Activated T-helper 1 cell treated with anti-CD3 and anti-CD28 coated beads, Interleukin-2, amount 50 U/mL, for 16 hours (primary cell): ENCODE data around the gene AP3D1.
"Not testable (repeated sequence)": the region's sequence is repeated elsewhere in the genome, so short reads cannot be mapped to it uniquely, and the experiment has no call there.

Experiments
- DNase-seq, 2 donors: peaks; one replicate each; pipeline ENCODE4 v3.0.0-alpha.2; 2020; ENCODE audit warnings: low read depth in 1 of 2, low spot score in 1 of 2

The AP3D1 gene

DNA sequence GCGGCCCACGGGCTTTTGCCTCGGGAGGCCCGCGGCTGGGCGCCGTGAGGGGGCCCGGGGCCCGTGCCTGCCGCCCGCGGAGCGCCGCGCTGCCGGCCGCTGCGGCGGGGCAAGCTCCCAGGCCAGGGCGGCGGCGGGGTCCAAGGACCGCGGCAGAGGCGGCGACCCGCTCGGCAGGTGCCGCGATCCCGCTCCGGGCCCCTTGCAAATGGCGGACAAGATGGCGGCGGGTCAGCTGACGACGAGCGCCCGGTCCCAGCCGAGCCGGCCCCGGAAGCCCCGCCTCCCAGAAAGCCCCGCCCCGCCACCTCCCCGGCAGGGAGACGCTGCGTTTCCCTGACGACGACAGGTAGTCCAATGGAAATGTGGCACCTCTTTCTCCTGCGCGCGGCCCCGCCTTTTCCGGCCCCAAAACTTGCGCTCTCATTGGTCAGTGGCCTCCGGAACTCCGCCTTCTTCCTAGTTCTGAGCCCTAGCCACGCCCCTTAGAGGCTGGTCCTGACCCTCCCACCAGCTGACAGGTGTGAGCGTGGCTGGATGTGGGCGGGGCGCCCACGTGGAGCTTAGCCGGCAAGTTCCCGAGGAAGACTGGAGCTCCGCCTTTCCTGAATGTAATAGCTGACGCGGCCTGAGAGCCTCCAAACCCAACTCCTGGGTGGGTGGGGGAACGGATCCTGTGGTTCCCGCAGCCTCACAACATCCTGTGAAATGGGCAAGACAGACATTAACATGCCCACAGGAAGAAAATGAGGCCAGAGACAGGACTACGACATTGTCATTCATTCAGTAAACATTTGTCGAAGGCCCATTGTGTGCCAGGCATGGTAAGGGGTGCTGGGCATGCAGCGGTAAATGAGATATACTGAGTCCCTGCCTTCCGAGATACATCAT lies at the start of gene AP3D1:
AP3D1 (minus strand) TSS at position 228 of the 891 bp plus-strand sequence. CDS start 232 bp downstream, outside the sequence.
- DNase-seq, result peak; percentile 100

GRCh38 chr19:2200624-2201294 lies 49.4 kb upstream of the AP3D1 start:
- not testable (repeated sequence) for DNase-seq

DNA sequence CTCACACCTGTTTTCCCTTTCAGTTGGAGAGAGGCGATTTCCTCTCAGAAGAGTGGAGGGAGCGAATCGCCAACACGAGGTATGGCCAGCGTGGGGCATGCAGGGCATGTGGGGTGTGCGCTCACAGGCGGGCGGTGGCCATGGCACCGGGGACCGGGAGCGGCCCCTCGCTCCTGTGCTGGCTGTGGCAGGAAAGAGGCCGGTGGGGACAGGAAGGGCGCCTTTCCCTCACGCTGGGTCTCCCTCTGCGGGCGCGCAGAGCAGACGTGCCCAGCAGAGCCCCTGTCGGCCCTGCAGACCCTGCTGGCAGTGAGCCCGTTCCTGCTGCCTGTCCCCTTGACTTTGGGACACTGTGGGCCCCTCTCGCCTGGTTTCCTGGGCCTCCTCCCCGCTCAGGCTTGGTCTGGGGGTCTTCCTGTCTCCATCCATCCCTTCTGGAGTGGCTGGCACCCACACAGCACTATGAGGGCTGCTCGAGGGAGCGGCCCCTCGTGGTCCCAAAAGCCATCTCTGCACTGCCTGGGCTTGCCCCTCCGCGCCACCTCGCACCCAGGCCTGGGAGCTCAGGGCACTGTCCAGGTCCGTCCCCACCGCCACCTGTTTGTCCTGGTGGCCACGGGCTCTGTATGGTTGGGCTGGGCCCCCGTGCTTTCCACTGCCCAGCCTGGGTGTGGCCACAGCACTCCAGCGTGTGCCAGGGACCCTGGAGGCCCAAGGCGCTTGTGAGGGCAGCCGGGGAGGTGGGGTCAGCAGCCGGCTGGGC lies 48.7 kb upstream of the AP3D1 start:
- no peak for DNase-seq

DNA sequence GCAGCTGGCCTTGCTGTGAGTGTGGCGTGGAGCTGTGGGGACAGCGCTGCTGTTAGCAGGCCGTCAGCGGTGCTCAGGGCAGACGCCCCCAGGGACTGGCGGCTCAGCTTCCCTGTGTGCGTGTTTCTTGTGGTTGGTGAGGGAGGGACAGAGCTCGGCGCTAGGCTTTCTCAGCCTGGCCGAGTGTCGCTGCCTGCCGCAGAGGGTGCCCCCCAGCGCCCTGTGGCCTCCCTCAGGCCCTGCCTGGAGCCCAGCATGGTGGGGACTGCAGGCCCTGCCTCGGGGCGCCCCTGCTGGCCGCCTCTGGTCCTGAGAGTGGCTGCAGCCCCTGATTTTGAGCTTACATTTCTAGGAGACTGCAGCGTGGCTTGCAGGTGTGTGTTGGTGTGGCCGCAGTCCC lies 47.8 kb upstream of the AP3D1 start:
- no peak for DNase-seq

GRCh38 chr19:2198317-2198716 lies 47.0 kb upstream of the AP3D1 start:
- no peak for DNase-seq

DNA sequence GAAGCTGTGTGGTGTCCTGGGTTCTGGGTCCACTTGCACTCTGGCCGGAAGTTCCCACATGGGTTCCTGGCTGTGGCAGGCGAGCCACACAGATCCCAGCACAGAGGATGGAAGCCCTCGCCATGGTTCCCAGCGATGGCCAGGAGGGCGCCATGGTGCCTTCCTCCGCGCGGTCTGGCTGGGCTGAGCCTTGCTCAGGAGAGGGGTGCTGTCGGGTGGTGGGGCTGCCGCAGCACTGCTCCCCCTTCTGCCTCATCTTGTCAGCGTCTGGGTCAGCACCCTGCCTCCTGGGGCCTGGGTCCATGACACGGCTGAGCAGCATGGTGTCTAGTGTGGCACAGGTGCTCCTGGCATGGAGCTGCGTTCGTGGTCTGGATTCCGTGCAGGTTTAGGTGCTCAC lies 45.9 kb upstream of the AP3D1 start:
- DNase-seq, result no peak

DNA sequence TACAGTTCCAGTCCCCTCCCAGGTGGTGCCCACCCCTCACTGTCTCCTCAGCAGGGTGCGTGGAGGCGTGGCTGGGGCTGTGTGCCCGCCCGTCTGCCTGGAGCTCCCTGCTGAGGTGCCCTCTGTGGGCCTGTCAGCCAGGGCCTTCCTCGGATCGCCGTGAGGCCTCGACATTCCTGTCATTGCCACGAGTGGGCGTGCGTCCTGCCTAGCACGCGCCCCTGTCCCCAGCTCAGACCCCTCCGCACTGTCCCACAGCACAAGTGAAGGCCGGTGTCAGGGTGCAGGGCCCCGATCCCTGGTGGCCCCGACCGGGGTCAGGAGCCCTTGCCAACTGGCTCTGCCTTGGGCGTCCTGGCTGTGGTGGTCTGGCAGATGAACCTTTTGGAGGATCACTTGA lies 44.5 kb upstream of the AP3D1 start:
- DNase-seq, result no peak

- DNase-seq, result no peak
These were observed 44.0 kb upstream of the AP3D1 start for GRCh38 chr19:2195361-2195760.

GRCh38 chr19:2194513-2195078 lies 43.2 kb upstream of the AP3D1 start:
- no peak for DNase-seq

GRCh38 chr19:2193807-2194206 lies 42.4 kb upstream of the AP3D1 start:
- no peak for DNase-seq

- no peak for DNase-seq
These were observed 41.5 kb upstream of the AP3D1 start for GRCh38 chr19:2192862-2193261.

DNA sequence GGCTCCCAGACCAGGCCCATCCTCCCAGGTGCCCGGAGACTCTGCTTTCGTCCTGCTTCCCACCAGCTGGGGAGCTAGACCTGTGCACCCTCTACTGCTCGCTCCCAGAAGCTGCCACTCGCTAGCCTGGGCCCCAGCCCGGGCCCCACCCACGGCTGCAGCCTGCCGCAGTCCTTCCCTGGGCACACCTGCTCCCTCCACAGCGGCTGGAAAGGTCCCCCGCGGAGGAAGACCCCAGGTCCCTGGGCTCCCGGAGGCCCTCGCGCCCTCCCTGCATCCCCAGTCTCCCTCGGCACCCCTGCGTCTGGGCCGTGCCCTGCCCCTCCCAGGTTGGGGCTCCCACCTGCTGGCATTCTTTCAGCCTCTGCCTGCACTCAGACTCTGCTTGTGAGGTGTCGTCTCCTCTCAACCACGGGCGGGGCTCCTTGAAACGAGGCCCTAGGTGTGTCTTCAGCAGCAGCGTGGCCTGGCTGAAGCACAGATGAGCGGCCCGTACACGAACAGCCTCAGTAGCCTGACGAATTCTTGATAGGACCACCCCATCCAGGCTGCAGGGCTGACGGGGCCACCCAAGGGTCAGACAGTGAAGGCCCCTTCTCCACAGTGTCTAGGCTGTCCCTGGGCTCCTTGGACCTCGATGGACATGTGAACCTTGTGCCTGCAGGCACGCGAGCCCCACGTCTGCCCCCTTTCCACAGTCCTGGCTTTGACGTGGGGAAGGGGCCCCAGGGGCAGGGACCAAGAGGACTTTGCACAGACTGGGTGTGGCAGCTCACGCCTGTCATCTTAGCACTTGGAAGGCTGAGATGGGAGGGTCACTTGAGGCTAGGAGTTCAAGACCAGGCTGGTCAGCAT lies 40.3 kb upstream of the AP3D1 start:
- no peak for DNase-seq

DNA sequence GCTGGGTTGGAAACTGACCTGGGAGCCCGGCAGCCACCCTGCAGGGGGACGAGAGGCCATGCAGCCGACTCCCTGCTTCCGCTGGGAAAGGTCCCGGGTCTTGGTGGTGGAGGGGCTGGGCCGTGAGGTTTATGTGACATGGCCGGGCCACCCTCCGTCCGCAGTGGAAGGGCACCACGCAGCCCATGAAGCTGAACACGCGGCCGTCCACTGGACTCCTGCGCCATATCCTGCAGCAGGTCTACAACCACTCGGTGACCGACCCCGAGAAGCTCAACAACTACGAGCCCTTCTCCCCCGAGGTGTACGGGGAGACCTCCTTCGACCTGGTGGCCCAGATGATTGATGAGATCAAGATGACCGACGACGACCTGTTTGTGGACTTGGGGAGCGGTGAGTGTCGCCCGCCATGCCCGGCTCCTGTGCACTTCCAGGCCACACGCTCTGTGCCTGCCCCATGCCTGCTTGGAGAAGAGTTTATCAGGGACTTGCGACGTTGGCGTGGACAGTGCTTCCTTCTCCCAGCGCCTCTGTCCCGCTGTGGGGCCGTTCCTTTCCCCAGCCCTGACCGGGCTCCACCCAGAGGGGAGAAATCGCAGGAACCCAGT lies 39.6 kb upstream of the AP3D1 start:
- no peak for DNase-seq

- DNase-seq, result no peak
These were observed 38.5 kb upstream of the AP3D1 start for GRCh38 chr19:2189880-2190279.

DNA sequence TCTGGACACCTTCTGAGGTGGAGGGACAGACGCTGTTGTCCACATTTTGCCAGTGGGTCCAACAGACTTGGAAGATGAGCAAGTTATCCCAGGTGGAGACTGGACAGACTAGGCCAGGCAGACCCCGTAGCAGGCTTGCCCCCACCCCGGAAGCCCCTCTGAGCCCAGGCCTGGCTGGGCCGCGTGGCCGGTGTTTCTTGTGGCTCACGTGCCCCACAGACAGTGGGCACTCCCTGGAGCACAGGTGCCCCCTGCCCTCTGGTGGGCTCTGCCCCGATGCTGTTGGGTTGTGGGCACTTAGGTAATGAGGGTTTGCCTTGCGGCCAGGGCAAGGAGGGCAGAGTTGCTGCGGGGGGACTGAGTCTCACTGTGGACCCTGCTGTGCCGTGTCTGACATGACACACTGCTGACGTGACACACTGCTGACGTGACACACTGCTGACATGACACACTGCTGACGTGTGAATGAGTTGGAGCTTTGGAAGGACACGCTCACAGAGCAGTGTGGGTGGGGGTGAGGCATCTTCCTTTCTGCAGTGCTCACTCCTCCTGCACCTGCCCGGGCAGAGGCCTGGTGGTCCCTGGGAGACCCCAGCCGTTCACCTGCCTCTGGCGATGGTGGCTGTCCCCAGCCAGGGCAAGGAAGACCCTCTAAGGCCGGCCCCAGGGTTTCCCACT lies 37.5 kb upstream of the AP3D1 start:
- no peak for DNase-seq

DNA sequence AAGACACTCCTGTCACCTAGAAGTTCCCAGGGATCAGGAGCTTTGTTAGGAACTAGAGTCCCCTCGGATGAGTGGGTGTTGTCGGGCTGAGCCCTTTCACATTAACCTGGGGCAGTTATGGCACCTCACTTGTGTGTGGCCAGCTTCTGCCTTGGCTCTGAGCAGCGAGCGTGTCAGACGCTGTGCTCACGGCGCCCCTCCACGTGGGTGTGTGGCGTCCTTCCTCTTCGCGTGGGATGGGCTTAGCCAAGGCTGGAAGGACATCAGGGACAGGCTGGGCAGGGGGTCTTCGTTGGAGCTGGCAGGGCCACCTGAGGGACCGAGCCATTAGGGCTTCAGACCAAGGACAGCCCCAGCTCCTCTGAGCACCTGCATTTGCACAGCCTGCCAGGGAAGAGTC lies 35.8 kb upstream of the AP3D1 start:
- no peak for DNase-seq

DNA sequence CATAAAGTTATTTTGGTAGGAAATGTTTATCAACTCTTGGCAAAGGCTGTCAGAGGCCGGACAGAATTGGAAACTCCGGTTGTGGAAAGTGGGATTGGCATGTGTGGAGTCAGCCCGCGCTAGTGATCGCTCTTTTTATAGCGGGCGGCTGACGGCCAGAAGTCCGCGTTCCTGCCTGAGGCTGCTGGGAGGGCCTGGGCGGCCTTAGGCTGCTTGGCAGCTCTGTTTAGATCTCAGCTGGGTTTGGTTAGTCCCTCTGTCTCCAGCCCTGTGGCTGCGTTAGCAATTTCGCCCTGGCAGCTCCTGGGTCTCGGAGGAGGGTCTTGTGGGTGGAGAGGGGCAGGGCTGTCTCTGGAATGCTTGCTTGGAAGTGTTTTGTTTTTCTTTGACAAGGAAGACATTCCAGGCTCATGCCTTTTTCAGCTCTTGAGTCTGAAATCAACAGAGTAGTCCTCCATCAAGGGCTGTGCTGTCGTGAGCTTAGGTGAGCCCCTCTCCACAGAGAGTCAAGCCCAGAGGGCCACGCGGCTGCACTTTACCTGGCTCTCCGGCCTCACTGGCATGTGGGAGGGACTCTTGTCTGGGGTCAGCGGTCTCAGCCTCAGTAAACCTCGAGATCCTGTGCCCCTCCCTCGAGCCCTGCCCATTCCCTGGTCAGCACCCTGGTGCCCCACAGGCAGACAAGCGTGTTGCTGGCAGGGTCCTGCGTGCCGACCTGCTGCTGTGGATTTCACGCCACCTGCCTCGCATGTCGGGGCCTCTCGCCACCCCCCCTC lies 34.9 kb upstream of the AP3D1 start:
- no peak for DNase-seq

- DNase-seq, result no peak
These were observed 34.3 kb upstream of the AP3D1 start for GRCh38 chr19:2185734-2186070.

DNA sequence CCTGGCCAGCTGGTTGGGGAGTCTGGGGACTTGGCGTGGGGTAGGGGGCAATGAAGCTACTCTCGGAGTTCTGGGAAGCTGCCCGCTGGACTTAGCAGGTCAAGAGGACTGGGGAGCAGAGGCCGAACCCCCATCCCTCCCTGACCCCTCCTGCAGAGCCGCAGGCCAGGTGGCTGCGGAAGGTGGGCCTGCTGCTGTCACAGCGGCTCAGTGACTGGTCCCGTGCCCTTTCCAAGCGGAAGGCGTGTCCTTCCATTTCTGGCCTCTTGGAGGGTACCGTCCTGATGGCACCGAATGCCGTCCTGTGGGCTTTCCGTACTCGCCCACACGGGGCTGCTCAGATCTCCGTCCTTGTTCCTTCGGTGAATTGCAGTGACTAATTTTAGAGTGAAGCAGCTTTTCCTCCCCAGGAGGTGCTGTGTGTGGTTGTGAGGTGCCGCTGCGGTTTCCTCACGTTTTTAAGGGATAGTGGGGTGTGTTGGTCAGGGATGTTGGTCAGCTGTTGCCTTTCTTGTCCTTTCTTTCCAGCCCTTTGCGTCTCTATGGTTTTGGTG lies 33.1 kb upstream of the AP3D1 start:
- DNase-seq, result no peak
